MV-4-11 (cell line): ENCODE data around the gene FKBP5.
"Not testable (repeated sequence)": the region's sequence is repeated elsewhere in the genome, so short reads cannot be mapped to it uniquely, and the experiment has no call there.

ENCODE experiments used
- DNase-seq: peaks from one replicate; lab custom pipeline; 2025; lab: John Stamatoyannopoulos, UW

The FKBP5 gene

GRCh38 chr6:35609588-35609987 is 79.1 kb downstream of the FKBP5 start:
- no peak for DNase-seq

- no peak for DNase-seq
These were observed 81.0 kb downstream of the FKBP5 start for GRCh38 chr6:35607517-35608233.

- no peak for DNase-seq
These were observed 83.1 kb downstream of the FKBP5 start for GRCh38 chr6:35605600-35605999.

GRCh38 chr6:35603326-35604202 is 85.2 kb downstream of the FKBP5 start:
- DNase-seq: no peak

GRCh38 chr6:35602133-35602946 is 86.4 kb downstream of the FKBP5 start:
- DNase-seq: peak; percentile 36

- DNase-seq: peak; percentile 73
These were observed 87.2 kb downstream of the FKBP5 start for GRCh38 chr6:35601331-35602132.

- DNase-seq: no peak
These were observed 88.0 kb downstream of the FKBP5 start for GRCh38 chr6:35600659-35601125.

- no peak for DNase-seq
These were observed 88.7 kb downstream of the FKBP5 start for GRCh38 chr6:35599761-35600658.

- DNase-seq: not testable (repeated sequence)
These were observed 90.1 kb downstream of the FKBP5 start for GRCh38 chr6:35598621-35599020.

GRCh38 chr6:35596448-35597442 is 92.0 kb downstream of the FKBP5 start:
- DNase-seq: no peak

GRCh38 chr6:35594503-35595186 is 94.1 kb downstream of the FKBP5 start:
- DNase-seq: no peak

GRCh38 chr6:35592178-35592577 is 96.5 kb downstream of the FKBP5 start:
- DNase-seq: no peak

GRCh38 chr6:35590622-35591066 is 98.1 kb downstream of the FKBP5 start:
- no peak for DNase-seq

- DNase-seq: no peak
These were observed 98.8 kb downstream of the FKBP5 start for GRCh38 chr6:35589904-35590303.

- no peak for DNase-seq
These were observed 99.4 kb downstream of the FKBP5 start for GRCh38 chr6:35589201-35589739.

- no peak for DNase-seq
These were observed 101.5 kb downstream of the FKBP5 start for GRCh38 chr6:35587167-35587566.

GRCh38 chr6:35586542-35586941 is 102.2 kb downstream of the FKBP5 start:
- DNase-seq: no peak

- DNase-seq: no peak
These were observed 103.1 kb downstream of the FKBP5 start for GRCh38 chr6:35585658-35586057.
